ENCODE measurements around the gene RTP5.
"Not testable (repeated sequence)": the region's sequence is repeated elsewhere in the genome, so short reads cannot be mapped to it uniquely, and the experiment has no call there.

Gene RTP5

GRCh38 chr2:241909769-241910168, 40.2 kb downstream of the RTP5 start:
- H3K36me3 Mint-ChIP-seq (ENCODE audit: low read depth): no peaks in the 10 kb centered on the region
- no peaks in the 10 kb centered on the region for H3K4me1 Mint-ChIP-seq (ENCODE audit: low read depth)
- no peaks in the 10 kb centered on the region for H3K27me3 Mint-ChIP-seq
- intact Hi-C loops (cut with micrococcal nuclease): no loop called here
- H3K27ac Mint-ChIP-seq: no peak overlapping the region
- peaks cover 29% of the 10 kb centered on the region for H3K9me3 Mint-ChIP-seq
- no peak overlapping the region for H3K4me3 Mint-ChIP-seq

GRCh38 chr2:241910604-241911520, 41.3 kb downstream of the RTP5 start:
- no peak overlapping the region for H3K4me3 Mint-ChIP-seq
- H3K27me3 Mint-ChIP-seq: no peaks in the 10 kb centered on the region
- peaks cover 29% of the 10 kb centered on the region for H3K9me3 Mint-ChIP-seq
- no peaks in the 10 kb centered on the region for H3K36me3 Mint-ChIP-seq (ENCODE audit: low read depth)
- intact Hi-C loops (cut with micrococcal nuclease): no loop called here
- no peak overlapping the region for H3K27ac Mint-ChIP-seq
- H3K4me1 Mint-ChIP-seq (ENCODE audit: low read depth): no peaks in the 10 kb centered on the region

GRCh38 chr2:241911551-241911950, 42.0 kb downstream of the RTP5 start:
- no peak overlapping the region for H3K27ac Mint-ChIP-seq
- H3K36me3 Mint-ChIP-seq (ENCODE audit: low read depth): no peaks in the 10 kb centered on the region
- H3K4me3 Mint-ChIP-seq: no peak overlapping the region
- peaks cover 29% of the 10 kb centered on the region for H3K9me3 Mint-ChIP-seq
- no peaks in the 10 kb centered on the region for H3K27me3 Mint-ChIP-seq
- intact Hi-C loops (cut with micrococcal nuclease): no loop called here
- no peaks in the 10 kb centered on the region for H3K4me1 Mint-ChIP-seq (ENCODE audit: low read depth)

- H3K27ac Mint-ChIP-seq: no peak overlapping the region
- H3K9me3 Mint-ChIP-seq: peaks cover 29% of the 10 kb centered on the region
- no peaks in the 10 kb centered on the region for H3K4me1 Mint-ChIP-seq (ENCODE audit: low read depth)
- H3K36me3 Mint-ChIP-seq (ENCODE audit: low read depth): no peaks in the 10 kb centered on the region
- no peaks in the 10 kb centered on the region for H3K27me3 Mint-ChIP-seq
- H3K4me3 Mint-ChIP-seq: no peak overlapping the region
- intact Hi-C loops (cut with micrococcal nuclease): no loop called here
These were observed 42.6 kb downstream of the RTP5 start for GRCh38 chr2:241912021-241912555.

GRCh38 chr2:241913703-241914102, 44.2 kb downstream of the RTP5 start:
- intact Hi-C loops (cut with micrococcal nuclease): no loop called here
- H3K9me3 Mint-ChIP-seq: peaks cover 29% of the 10 kb centered on the region
- H3K4me3 Mint-ChIP-seq: no peak overlapping the region
- no peaks in the 10 kb centered on the region for H3K4me1 Mint-ChIP-seq (ENCODE audit: low read depth)
- no peaks in the 10 kb centered on the region for H3K27me3 Mint-ChIP-seq
- no peaks in the 10 kb centered on the region for H3K36me3 Mint-ChIP-seq (ENCODE audit: low read depth)
- H3K27ac Mint-ChIP-seq: no peak overlapping the region

GRCh38 chr2:241914542-241914941, 45.0 kb downstream of the RTP5 start:
- intact Hi-C loops (cut with micrococcal nuclease): no loop called here
- no peaks in the 10 kb centered on the region for H3K4me1 Mint-ChIP-seq (ENCODE audit: low read depth)

GRCh38 chr2:241921631-241922030, 52.1 kb downstream of the RTP5 start:
- intact Hi-C loops (cut with micrococcal nuclease); H3K4me3 Mint-ChIP-seq; H3K4me1 Mint-ChIP-seq (ENCODE audit: low read depth): not testable (repeated sequence)

More at GRCh38 chr2:241914542-241914941, 45.0 kb downstream of the RTP5 start:
- Mint-ChIP-seq H3K27me3 (no peaks in the 10 kb centered on the region), H3K9me3 (peaks cover 29% of the 10 kb centered on the region), H3K27ac (no peak overlapping the region), H3K4me3 (no peak overlapping the region), H3K36me3 (ENCODE audit: low read depth) (no peaks in the 10 kb centered on the region)

GRCh38 chr2:241922411-241922810, 52.9 kb downstream of the RTP5 start:
- no peak overlapping the region for H3K4me3 Mint-ChIP-seq
- no peaks in the 10 kb centered on the region for H3K4me1 Mint-ChIP-seq (ENCODE audit: low read depth)
- H3K27ac Mint-ChIP-seq: no peak overlapping the region
- H3K36me3 Mint-ChIP-seq (ENCODE audit: low read depth): no peaks in the 10 kb centered on the region
- H3K27me3 Mint-ChIP-seq: no peaks in the 10 kb centered on the region
- intact Hi-C loops (cut with micrococcal nuclease): no loop called here
- no peaks in the 10 kb centered on the region for H3K9me3 Mint-ChIP-seq

More at GRCh38 chr2:241921631-241922030, 52.1 kb downstream of the RTP5 start:
- not testable (repeated sequence) for H3K27ac Mint-ChIP-seq; H3K9me3 Mint-ChIP-seq; H3K36me3 Mint-ChIP-seq (ENCODE audit: low read depth); H3K27me3 Mint-ChIP-seq

- intact Hi-C loops (cut with micrococcal nuclease); H3K4me3 Mint-ChIP-seq; H3K27me3 Mint-ChIP-seq; H3K27ac Mint-ChIP-seq; H3K9me3 Mint-ChIP-seq; H3K4me1 Mint-ChIP-seq (ENCODE audit: low read depth); H3K36me3 Mint-ChIP-seq (ENCODE audit: low read depth): not testable (repeated sequence)
These were observed 53.5 kb downstream of the RTP5 start for GRCh38 chr2:241922816-241923601.

Measured in dendritic cell treated with granulocyte-macrophage colony-stimulating factor and Interleukin-4, amounts not matched to agents 40 ng/mL and 50 ng/mL, for 4 days (primary cell).